Smooth muscle cell (in vitro differentiated cells): ENCODE data around the gene CYP26B1. TPM values are rescaled to one million over a fixed set of nuclear protein-coding genes. Genes with fewer than 3 reads are reported as not detected.

Experiments
- DNase-seq: peaks from one replicate; lab custom pipeline; 2025; ENCODE audit not compliant: unreplicated experiment; lab: John Stamatoyannopoulos, UW
- H2AFZ ChIP-seq: fragments of 200-600 bp; sonication (generic); 2 replicates; pipeline ENCODE4 v1.6.0; 2016; ENCODE audit warnings: antibody characterized with exemption, low read depth, mild to moderate bottlenecking
- H3F3A ChIP-seq: fragments of 200-600 bp; sonication (generic); 2 replicates; pipeline ENCODE4 v1.6.0; 2017; ENCODE audit warnings: antibody characterized with exemption, low read depth
- H3K27ac ChIP-seq: fragments of 200-600 bp; sonication (generic); 2 replicates; pipeline ENCODE4 v1.5.1; 2016; ENCODE audit warnings: low read depth, mild to moderate bottlenecking
- H3K27me3 ChIP-seq: fragments of 200-600 bp; sonication (generic); 2 replicates; pipeline ENCODE4 v1.6.1; 2016; ENCODE audit warnings: low read depth, mild to moderate bottlenecking
- H3K36me3 ChIP-seq: fragments of 200-600 bp; sonication (generic); 2 replicates; pipeline ENCODE4 v1.5.1; 2016; ENCODE audit warnings: low read depth
- H3K4me1 ChIP-seq: fragments of 200-600 bp; sonication (generic); 2 replicates; pipeline ENCODE4 v1.5.1; 2016; ENCODE audit warnings: low read depth
- H3K4me2 ChIP-seq: fragments of 200-600 bp; sonication (generic); 2 replicates; pipeline ENCODE4 v1.6.0; 2016; ENCODE audit warnings: mild to moderate bottlenecking
- H3K4me3 ChIP-seq: fragments of 200-600 bp; sonication (generic); 2 replicates; pipeline ENCODE4 v1.5.1; 2016; ENCODE audit warnings: mild to moderate bottlenecking
- H3K79me2 ChIP-seq: fragments of 200-600 bp; sonication (generic); 2 replicates; pipeline ENCODE4 v1.6.0; 2016; ENCODE audit warnings: low read depth, mild to moderate bottlenecking
- H3K9ac ChIP-seq: fragments of 200-600 bp; sonication (generic); 2 replicates; pipeline ENCODE4 v1.6.0; 2016; ENCODE audit warnings: low read depth
- H3K9me3 ChIP-seq: fragments of 200-600 bp; sonication (generic); replicated peaks from 2 replicates; pipeline ENCODE4 v1.5.1; 2016; ENCODE audit warnings: low read depth
- H4K20me1 ChIP-seq: fragments of 200-600 bp; sonication (generic); 2 replicates; pipeline ENCODE4 v1.6.0; 2016; ENCODE audit warnings: low read depth
- WGBS: methylation state at CpG from one replicate; pipeline ENCODE4 v1.1.7; 2016; ENCODE audit warnings: low lambda C conversion rate; 5-methylcytosine and 5-hydroxymethylcytosine counted together
- polyA plus RNA-seq: library from polyadenylated mRNA; unstranded; fragments of >200 nt; fragmentation: Nextera tagmentation; extraction: Ambion mirVana; gene quantifications from 2 replicates; pipeline ENCODE4 v1.2.1, GENCODE V29; 2016
- total RNA-seq: library from RNA; depleted of rRNA; stranded (reverse); fragments of >200 nt; gene quantifications from 2 replicates; pipeline ENCODE4 v1.2.3, GENCODE V29; 2014
- TF ChIP-seq, protein P1 (sequence below): fragments of 200-600 bp; sonication (generic); IDR thresholded peaks from 2 replicates; pipeline ENCODE4 v1.5.1; 2017; ENCODE audit warnings: borderline replicate concordance, mild to moderate bottlenecking, antibody characterized with exemption; ENCODE audit not compliant: insufficient read depth, poor library complexity, severe bottlenecking

CYP26B1 gene
- total and polyA plus RNA-seq, 2 experiments from 2014 or later: 0.48 to 1.1 TPM

DNA sequence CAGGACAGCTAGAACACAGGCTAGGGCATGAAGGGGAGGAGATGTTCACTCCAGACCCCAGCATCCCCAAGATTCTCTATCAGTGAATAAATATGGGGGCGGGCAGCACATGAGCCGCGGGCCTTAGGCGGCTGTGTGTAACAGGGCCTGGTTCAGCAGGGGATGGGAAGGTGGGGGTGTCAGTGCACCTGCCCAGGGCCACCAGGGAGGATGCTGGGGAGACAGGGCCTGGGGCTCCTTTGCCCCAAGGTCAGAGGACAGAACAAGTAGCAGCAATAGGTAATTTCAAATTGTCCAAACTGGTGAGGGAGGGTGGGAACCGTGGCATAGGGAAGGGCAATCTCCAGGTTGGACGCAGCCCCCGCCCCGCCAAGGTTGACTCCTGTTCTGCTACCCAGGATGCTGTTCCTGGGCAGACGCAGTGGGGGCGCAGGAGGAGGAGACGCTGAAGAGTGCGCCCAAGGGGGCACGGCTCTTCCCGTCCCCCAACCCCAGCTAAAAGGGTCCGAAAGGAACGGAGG is 16.2 kb downstream of the CYP26B1 start:
- Histone ChIP-seq H3K9ac (no peak overlapping the region), H3K4me2 (no peak overlapping the region), H3K36me3 (no peaks in the 10 kb centered on the region), H4K20me1 (no peaks in the 10 kb centered on the region), H3K9me3 (no peaks in the 10 kb centered on the region), H3F3A (no peaks in the 10 kb centered on the region), H3K27ac (no peak overlapping the region), H3K79me2 (no peaks in the 10 kb centered on the region), H2AFZ (no peak overlapping the region), H3K27me3 (no peaks in the 10 kb centered on the region), H3K4me1 (peaks cover 10% of the 10 kb centered on the region), H3K4me3 (no peak overlapping the region)
- no peak for DNase-seq
- 96% methylated on average over 16 of the region's 16 CpGs for WGBS
- TF ChIP-seq, protein P1, sequence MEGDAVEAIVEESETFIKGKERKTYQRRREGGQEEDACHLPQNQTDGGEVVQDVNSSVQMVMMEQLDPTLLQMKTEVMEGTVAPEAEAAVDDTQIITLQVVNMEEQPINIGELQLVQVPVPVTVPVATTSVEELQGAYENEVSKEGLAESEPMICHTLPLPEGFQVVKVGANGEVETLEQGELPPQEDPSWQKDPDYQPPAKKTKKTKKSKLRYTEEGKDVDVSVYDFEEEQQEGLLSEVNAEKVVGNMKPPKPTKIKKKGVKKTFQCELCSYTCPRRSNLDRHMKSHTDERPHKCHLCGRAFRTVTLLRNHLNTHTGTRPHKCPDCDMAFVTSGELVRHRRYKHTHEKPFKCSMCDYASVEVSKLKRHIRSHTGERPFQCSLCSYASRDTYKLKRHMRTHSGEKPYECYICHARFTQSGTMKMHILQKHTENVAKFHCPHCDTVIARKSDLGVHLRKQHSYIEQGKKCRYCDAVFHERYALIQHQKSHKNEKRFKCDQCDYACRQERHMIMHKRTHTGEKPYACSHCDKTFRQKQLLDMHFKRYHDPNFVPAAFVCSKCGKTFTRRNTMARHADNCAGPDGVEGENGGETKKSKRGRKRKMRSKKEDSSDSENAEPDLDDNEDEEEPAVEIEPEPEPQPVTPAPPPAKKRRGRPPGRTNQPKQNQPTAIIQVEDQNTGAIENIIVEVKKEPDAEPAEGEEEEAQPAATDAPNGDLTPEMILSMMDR: no peak

DNA sequence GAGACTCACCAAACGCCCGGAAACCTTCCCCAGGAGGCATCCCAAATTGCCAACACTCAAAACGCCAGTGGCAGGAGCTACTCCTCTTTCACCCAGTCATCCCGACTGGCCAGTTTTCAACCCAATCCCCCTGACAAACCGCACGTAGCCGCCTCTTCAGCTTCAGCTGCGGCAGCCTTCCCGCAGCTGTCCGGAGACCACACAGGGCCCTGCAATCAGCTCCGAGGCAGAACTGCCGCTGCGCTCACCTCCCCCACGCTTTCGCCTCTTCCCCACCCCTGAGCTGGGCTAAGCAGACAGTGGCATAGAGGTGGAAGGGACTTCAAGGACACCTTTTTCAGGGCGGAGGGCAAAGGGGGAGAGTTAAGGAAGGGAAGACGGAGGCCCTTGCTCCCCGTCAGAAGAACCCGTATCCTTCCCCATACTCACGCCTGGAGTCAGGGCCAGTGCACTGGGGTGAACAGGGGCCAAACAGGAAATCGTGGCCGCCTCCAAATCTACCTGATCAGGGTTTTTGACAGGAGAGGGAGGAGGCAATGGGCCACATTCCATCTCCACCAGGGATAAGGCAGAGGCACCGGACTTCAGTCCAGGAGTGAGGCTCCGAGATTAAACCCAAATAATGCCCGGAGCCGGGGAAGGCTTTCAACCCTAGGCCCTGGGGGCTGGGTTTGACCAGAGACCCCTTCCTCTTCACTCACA is 16.9 kb downstream of the CYP26B1 start:
- Histone ChIP-seq H3K4me2 (no peak overlapping the region), H3K4me1 (peaks cover 10% of the 10 kb centered on the region), H3K9me3 (no peaks in the 10 kb centered on the region), H3K4me3 (no peak overlapping the region), H3K36me3 (no peaks in the 10 kb centered on the region), H2AFZ (no peak overlapping the region), H3K79me2 (no peaks in the 10 kb centered on the region), H3K27ac (no peak overlapping the region), H3F3A (no peaks in the 10 kb centered on the region), H3K27me3 (no peaks in the 10 kb centered on the region), H4K20me1 (no peaks in the 10 kb centered on the region), H3K9ac (no peak overlapping the region)
- TF ChIP-seq, protein P1: no peak
- DNase-seq: no peak
- WGBS: 57% methylated on average over 26 of the region's 26 CpGs

DNA sequence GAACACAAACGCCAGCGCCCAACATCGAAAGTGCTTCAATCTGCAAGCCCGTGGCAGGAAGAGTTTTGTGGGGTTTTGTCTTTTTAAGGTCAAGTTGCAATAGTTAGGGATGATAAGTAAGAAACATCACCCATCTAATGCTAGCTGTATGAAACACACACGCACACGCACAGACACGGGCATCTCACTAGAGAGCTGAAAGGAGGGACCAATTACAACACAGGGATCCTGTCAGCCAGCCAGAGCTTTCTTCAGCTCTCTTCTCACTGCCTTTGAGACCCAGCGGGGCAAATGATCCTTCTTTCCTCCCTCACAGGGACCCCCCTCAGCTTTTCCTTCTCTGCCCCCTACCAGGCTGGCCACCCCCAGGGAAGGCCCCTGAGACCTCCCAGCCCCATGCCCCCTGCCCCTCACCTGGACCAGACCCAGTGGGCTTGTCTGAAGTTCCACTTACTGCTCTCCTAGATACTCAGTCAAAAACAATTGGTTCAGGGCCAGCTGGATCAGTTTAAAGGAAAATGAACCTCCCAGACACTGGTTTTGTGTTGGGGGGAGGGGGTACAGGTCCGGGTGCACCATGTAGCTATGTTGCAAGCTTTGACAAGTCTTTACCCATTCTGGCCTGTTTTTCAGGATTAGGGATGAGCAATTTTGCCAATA is 17.9 kb downstream of the CYP26B1 start:
- WGBS: 92% methylated on average over 9 of the region's 9 CpGs
- Histone ChIP-seq H2AFZ (no peak overlapping the region), H3K27ac (no peak overlapping the region), H3K36me3 (no peaks in the 10 kb centered on the region), H3K4me1 (peaks cover 10% of the 10 kb centered on the region), H3K79me2 (no peaks in the 10 kb centered on the region), H3K27me3 (no peaks in the 10 kb centered on the region), H3K9me3 (no peaks in the 10 kb centered on the region), H4K20me1 (no peaks in the 10 kb centered on the region), H3K4me3 (no peak overlapping the region), H3K4me2 (no peak overlapping the region), H3K9ac (no peak overlapping the region), H3F3A (no peaks in the 10 kb centered on the region)
- no peak for DNase-seq
- TF ChIP-seq, protein P1: no peak

DNA sequence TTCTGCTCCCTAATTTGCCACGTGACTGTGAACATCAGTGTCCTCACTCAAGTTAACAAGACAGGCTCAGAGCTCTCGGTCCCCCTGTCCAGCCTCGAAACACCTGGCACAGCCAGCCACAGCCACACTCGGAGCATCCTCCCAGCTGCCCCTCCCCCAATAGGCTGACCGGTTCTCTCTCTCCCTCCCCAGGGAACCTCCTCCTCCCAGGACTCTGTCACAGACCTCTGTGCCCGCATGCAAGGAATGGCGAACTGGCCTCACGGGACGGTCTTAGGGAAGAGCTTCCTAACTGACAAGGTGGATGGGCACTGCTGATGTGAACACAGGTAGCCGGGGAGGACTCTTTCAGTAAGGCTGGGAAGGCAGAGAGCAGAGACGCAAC is 18.8 kb downstream of the CYP26B1 start:
- Histone ChIP-seq H3K4me1 (peaks cover 10% of the 10 kb centered on the region), H4K20me1 (no peaks in the 10 kb centered on the region), H3K4me2 (no peak overlapping the region), H3K27ac (no peak overlapping the region), H2AFZ (no peak overlapping the region), H3K27me3 (no peaks in the 10 kb centered on the region), H3K79me2 (no peaks in the 10 kb centered on the region), H3K9ac (no peak overlapping the region), H3F3A (no peaks in the 10 kb centered on the region), H3K9me3 (no peaks in the 10 kb centered on the region), H3K4me3 (no peak overlapping the region), H3K36me3 (no peaks in the 10 kb centered on the region)
- no peak for DNase-seq
- WGBS: 84% methylated on average over 11 of the region's 11 CpGs
- TF ChIP-seq, protein P1: no peak
